Testis (tissue), 2 donors: ENCODE results near the gene PXMP2.

Experiments
- POLR2A ChIP-seq: fragments of 450-650 bp; IDR thresholded peaks from one replicate; pipeline ENCODE4 v1.6.1; 2017; ENCODE audit warnings: antibody characterized with exemption, mild to moderate bottlenecking, moderate library complexity
- TF ChIP-seq, protein P1 (sequence below), 3 experiments: fragments of 450-650 bp in 2 of 3; fragments of 200-600 bp in 1 of 3; sonication (generic) in 1 of 3; IDR thresholded peaks; one replicate each; pipeline ENCODE4 v1.5.1; 2016 to 2019; ENCODE audit warnings: antibody characterized with exemption in 3 of 3, mild to moderate bottlenecking in 2 of 3, moderate library complexity in 1 of 3

- TF ChIP-seq, protein P1, sequence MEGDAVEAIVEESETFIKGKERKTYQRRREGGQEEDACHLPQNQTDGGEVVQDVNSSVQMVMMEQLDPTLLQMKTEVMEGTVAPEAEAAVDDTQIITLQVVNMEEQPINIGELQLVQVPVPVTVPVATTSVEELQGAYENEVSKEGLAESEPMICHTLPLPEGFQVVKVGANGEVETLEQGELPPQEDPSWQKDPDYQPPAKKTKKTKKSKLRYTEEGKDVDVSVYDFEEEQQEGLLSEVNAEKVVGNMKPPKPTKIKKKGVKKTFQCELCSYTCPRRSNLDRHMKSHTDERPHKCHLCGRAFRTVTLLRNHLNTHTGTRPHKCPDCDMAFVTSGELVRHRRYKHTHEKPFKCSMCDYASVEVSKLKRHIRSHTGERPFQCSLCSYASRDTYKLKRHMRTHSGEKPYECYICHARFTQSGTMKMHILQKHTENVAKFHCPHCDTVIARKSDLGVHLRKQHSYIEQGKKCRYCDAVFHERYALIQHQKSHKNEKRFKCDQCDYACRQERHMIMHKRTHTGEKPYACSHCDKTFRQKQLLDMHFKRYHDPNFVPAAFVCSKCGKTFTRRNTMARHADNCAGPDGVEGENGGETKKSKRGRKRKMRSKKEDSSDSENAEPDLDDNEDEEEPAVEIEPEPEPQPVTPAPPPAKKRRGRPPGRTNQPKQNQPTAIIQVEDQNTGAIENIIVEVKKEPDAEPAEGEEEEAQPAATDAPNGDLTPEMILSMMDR (IDR thresholded peaks at IDR 0.05): no peak
- TF ChIP-seq POLR2A: no peak
These were observed 19.9 kb downstream of the PXMP2 start for GRCh38 chr12:132707241-132707640.
